Body of pancreas (tissue), 4 donors: ENCODE data around the gene POU2F2.

Source experiments
- CTCF ChIP-seq, 7 experiments: fragments of 450-650 bp in 4 of 7; fragments of 200-600 bp in 3 of 7; sonication (generic) in 3 of 7; IDR thresholded peaks; one replicate each; pipeline ENCODE4 v1.5.1; 2016 to 2019; ENCODE audit warnings: antibody characterized with exemption in 7 of 7
- POLR2A ChIP-seq, 3 donors: fragments of 450-650 bp; IDR thresholded peaks; one replicate each; pipeline ENCODE4 v1.6.1; 2016; ENCODE audit warnings: antibody characterized with exemption in 3 of 3, mild to moderate bottlenecking in 2 of 3

DNA sequence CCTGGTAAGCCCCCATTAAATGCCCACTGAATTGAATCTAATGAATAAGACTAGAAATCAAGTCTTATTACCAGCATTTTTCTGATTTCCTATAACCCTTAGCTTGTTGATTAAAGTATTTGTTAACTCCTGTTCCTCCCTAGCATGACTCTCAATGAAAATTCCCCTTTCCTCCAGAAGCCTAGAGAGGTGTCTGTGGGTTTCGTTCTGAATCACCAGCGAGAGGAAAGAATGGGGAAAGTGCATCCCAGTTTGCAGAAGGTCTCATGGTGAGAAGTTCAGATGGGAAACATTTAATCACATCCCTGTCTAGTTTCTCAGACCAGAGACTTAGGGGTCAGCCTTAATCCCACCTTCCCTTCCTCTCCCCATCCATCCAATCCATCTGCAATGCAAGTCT, 26.9 kb downstream of the POU2F2 start:
- TF ChIP-seq CTCF (IDR thresholded peaks at IDR 0.05) (no peak), POLR2A (IDR thresholded peaks at IDR 0.05) (no peak)
